ENCODE measurements around the gene CEACAM20.
"Not testable (repeated sequence)": the region's sequence is repeated elsewhere in the genome, so short reads cannot be mapped to it uniquely, and the experiment has no call there.

DNA sequence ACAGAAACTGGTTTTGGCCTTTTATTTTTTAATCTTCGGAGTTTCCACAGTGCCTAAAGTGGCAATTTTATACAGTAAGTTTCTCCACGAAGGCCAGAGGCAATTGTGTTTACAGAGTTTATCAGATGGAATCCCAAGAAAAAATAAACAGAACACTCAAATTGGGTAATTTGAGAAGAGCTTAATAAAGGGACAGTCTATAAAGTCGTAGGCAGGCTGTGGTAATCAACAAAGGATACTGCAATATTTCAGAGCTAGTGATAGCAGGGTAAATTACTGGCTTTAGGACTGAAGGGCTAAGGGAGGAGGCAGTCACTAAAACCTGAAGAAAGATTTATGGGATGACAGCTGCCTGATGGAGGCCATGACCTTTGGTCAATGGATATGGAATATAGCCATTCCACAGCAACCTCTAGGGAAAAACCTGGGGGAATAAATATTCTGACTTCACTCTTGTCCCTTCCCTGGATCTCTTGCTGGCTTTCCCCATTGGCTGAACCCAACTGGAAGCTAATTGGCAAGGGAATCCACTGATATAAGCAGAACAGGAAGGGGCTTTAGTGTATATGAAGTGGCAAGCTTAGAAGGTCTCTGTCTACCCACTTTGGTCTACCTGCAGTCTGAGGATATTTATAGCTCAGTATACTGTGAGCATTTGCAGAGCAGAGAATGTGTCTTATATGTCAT lies 66.7 kb downstream of the CEACAM20 start:
- TF ChIP-seq, protein P1, sequence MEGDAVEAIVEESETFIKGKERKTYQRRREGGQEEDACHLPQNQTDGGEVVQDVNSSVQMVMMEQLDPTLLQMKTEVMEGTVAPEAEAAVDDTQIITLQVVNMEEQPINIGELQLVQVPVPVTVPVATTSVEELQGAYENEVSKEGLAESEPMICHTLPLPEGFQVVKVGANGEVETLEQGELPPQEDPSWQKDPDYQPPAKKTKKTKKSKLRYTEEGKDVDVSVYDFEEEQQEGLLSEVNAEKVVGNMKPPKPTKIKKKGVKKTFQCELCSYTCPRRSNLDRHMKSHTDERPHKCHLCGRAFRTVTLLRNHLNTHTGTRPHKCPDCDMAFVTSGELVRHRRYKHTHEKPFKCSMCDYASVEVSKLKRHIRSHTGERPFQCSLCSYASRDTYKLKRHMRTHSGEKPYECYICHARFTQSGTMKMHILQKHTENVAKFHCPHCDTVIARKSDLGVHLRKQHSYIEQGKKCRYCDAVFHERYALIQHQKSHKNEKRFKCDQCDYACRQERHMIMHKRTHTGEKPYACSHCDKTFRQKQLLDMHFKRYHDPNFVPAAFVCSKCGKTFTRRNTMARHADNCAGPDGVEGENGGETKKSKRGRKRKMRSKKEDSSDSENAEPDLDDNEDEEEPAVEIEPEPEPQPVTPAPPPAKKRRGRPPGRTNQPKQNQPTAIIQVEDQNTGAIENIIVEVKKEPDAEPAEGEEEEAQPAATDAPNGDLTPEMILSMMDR (IDR thresholded peaks at IDR 0.05): not testable (repeated sequence)
- TF ChIP-seq EZH2, EZH2phosphoT487 (IDR thresholded peaks at IDR 0.05): not testable (repeated sequence)
